ENCODE data around the gene FOXJ3.
A peak's percentile ranks its signal among the peaks of the same experiment; 100 is the strongest.

The FOXJ3 gene
- long read RNA-seq, donor 1, full-length matches to known transcripts: 2 of 7 reads
- long read RNA-seq, donor 1, partial matches to known transcripts: 5 of 7 reads
- long read RNA-seq, donor 1, other reads (novel, unspliced or antisense): 0 of 7 reads
- long read RNA-seq, donor 2, partial matches to known transcripts: 0 of 1 reads
- long read RNA-seq, donor 2, other reads (novel, unspliced or antisense): 0 of 1 reads
- long read RNA-seq, donor 3, partial matches to known transcripts: 0 of 4 reads
- long read RNA-seq, donor 3, other reads (novel, unspliced or antisense): 0 of 4 reads
- long read RNA-seq, donor 4, full-length matches to known transcripts: 10 of 23 reads
- long read RNA-seq, donor 4, partial matches to known transcripts: 13 of 23 reads
- long read RNA-seq, donor 4, other reads (novel, unspliced or antisense): 0 of 23 reads
- long read RNA-seq, donor 5, full-length matches to known transcripts: 5 of 11 reads
- long read RNA-seq, donor 5, partial matches to known transcripts: 6 of 11 reads
- long read RNA-seq, donor 5, other reads (novel, unspliced or antisense): 0 of 11 reads
- long read RNA-seq, donor 6, full-length matches to known transcripts: 4 of 11 reads
- long read RNA-seq, donor 6, partial matches to known transcripts: 7 of 11 reads
- long read RNA-seq, donor 6, other reads (novel, unspliced or antisense): 0 of 11 reads
- long read RNA-seq, donor 7, full-length matches to known transcripts: 9 of 34 reads
- long read RNA-seq, donor 7, partial matches to known transcripts: 25 of 34 reads
- long read RNA-seq, donor 7, other reads (novel, unspliced or antisense): 0 of 34 reads
- long read RNA-seq, donor 8, full-length matches to known transcripts: 6 of 18 reads
- long read RNA-seq, donor 8, partial matches to known transcripts: 12 of 18 reads
- long read RNA-seq, donor 8, other reads (novel, unspliced or antisense): 0 of 18 reads

DNA sequence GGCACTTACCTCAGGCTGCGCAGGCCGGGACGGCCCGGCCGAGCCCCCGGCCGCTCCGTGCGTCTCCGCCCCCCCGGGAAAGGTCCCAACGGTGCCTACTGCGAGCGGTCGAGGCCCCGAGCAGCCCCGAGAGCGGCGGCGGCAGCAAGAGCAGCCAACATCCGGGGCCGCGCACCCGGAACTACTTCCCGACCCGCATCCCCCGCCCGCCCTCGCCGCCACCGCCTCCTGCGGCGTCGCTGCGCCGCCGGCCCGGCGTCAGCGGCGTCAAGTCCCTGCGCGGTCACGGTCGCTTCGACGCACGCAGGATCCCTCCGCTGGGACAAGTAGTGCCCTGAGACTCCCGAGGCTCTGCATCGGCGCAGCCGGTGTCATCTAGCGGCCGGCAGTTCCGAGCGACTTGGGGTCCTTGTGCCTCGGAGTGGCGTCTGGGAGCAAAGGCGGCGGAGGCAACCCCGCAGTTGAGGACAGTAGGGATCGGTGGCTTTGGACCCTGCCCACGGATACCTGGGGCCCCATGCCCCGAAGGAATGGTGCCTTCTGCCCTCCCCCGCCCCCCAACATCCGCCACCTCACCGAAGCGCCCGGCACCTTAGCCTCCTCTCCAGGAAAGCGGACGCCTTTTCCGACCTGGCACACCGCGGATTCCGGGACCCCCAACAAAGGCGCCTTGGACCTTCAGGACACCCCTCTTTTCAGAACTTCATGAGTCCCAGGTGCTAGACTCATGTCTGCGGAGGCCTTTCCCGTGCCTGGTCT is at the start of gene FOXJ3:
Gene FOXJ3, minus strand, starts transcription at position 186 of the 759 bp plus-strand sequence. CDS start 24,142 bp downstream, outside the sequence.
- peak; percentile 92 for DNase-seq

DNA sequence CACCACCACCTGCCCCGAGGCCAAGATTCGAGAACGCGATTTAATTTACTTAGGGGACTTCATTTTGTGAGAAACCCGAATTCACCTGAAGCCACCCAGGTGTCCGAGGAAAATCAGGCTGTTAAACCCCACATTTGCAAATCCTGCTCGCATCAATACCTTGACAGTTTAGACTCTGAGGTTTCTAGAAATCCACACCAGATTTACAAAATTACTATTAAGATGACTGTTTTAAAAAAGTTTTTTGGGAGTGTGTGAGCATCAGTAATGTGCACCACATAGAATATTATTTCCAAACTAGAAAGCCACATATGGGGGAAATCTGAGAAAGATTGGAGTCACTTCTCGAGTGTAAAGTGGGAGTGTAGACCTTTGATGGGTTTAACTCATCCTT is 46.2 kb upstream of the FOXJ3 start:
- DNase-seq: no peak

DNA sequence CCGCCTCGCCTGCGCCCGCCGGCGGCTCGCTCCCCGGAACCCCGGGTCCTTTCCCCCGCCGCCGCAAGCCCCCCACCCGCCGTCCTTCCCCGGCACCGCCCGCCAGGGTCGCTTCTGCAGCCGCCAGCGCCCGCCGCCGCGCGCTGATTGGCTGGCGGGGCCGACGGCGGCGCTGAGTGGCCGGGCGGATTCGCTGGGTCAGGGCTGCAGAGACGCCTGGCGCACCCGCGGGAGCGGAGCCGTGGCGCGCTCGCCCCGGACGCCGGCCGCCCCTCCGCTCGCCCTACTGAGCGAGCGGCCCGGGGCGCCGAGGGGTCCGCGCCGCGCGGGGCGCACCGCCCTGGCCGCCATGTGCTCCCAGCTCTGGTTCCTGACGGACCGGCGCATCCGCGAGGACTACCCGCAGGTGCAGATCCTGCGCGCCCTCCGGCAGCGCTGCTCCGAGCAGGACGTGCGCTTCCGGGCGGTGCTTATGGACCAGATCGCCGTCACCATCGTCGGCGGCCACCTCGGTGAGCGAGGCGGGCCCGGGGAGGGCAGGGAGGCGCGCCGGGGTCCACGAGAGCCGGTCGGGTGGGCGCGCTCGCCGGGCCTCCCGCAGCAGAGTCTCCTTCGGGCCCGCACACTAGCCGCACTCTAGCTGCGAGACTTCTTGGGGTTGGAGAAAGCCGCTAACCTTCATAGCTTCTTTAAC is 45.7 kb upstream of the FOXJ3 start, which contains the start of gene RIMKLA:
Gene RIMKLA, plus strand, starts transcription at position 207 of the 694 bp plus-strand sequence. Its CDS starts 143 bp downstream, at position 350.
- peak; percentile 62 for DNase-seq

DNA sequence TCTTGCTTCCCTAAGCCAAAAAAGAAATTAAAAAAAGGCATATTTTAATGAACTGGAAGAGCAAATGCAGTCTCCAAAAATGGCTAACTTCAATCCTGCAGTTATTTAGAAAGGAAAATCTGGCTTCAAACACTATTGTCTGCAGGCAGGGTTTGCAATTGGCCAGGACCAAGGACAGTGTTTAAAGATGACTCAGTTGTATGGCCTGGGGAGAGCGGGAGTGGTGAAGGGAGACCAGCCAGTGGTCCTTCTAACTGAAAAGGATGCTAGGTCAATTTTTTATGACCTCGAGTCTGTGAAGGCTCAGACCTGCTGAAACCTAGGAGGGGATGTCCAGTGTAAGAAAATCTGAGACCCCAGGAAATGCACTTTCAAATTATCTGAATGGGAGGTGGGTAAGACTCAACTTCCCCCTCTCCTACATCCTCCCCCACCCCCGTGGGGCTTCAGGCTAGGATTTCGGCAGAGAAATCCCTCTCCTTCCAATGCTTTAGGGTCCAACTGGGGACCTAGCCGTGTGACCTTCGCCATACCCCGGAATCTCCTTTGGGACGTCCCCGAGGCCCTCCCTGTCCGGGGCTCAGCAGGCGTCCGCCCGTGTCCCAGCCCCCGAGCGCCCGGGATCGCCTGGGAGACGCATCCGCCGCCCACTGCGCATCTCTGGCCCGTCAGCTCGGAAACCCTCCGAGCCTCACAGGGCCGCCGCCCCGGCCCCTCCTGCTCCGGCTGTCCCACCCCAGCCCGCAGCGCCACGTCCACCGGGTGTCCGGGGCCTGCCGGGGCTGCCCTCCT is 45.0 kb upstream of the FOXJ3 start:
- peak; percentile 31 for DNase-seq

DNA sequence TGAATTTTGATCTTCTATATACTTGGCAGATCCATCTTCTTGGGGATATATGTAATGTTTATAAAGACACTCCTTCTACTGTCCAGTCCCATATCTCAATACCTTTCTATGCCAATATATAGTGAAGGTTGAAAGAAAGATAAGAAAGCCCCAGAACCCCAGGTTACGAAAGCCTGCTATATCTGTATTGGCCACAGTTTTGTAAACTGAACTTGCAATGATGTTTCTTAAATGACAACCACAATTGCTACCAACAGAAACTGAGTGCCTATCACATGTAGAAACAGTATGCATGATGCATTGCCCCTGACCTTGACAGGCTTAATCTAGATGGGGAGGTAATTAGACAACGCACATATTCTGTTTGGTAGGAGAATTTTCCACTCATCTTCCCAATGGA is 37.8 kb upstream of the FOXJ3 start:
- DNase-seq: no peak

DNA sequence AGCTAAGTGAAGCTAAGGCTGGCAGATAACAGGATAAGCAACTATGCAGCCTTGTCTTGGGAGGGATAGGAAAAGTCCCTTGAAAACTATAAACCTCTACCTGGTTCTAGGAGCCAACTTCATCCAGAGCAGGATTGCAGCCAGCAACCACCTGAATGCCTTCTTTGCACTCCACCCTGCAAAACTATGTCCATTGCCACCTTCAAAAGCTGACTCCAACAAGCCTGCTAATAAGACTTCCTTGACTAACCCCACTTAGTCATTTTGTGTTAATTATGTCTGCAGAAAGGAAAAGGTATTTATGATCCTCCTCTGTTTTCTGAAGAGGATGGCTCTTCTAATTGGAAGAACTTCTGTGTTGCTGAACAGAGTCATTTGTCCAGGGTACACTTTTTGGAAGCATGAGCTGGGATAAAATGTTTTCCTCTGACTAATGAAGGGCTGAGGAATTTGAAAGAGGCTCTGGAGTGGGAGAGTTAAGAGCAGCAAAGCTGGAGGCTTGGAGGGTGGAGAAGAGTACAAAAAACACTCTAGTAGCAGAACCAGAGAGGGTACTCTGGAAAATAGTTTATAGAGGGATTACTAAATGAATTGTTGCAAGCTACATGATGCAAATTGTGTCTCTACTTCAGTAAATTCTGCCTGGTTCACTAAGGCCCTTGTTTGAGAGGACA is 36.0 kb upstream of the FOXJ3 start:
- no peak for DNase-seq

DNA sequence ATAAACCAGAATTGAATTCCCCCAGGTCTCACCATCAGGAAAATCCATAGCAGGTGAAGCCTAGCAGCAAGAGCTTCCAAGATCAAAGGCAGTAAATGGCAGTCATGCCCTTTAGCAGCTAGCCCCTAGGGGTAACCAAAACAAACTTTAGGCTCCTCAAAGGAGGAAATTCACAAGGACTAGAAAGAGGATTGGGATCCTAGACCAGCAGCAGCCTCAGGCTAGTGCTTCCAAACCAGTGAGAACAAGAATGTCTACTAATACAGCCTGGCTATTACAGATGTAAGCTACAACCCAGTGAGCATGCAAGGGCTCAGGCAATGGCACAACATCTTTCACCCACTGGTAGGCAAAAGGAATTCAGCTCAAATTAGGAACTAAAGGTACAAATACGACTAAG is 34.4 kb upstream of the FOXJ3 start:
- DNase-seq: no peak

DNA sequence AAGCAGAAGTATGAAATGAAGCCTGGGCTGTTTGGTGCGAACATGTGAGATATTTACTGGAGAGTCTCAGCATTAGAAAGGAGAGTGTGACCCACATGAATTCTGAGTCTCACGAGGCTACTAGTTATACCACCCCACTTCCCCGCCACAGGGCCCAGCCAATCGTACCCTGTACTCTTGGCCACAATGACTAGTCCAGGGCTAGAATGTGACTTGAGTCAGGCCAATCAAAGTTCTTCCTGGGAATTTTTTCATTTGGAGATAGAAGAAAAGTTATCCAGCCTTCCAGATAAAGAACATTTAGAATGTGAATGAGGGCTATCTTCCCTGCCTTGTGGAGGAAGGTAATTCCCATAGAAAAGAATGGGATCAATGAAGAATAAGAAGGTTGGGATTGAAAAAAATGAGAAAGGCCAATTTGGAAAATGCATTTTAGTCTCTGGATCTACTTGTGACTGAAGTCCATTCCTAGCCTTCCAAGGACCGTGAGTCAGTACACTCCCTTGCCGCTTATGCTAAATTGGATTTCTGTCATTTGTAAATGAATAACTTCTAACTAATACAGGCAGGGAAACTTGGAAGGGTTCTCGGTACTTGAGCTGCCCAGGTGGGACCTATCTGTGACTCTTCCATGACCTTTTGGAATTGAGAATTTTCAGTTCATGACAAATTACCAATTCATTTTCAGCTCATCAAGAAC is 33.2 kb upstream of the FOXJ3 start:
- no peak for DNase-seq

DNA sequence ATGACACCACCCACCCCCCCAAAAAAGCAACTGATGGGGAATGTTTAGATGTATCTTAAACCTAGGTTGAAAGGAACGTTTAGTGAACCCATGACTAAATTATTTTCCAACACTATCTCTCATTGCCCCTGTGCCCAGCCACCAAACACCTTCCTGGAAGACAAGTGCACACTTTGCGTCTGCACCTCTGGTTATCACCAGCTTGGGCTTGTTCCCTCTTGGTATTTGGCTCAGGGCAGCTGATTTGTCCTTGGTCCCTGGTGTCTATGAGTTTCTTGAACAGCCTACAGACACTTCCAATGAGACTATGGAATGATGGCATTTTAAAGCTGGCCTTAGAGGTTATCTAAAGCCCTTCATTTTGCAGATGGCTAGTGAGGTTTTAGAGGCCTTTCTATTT is 30.1 kb upstream of the FOXJ3 start:
- no peak for DNase-seq

DNA sequence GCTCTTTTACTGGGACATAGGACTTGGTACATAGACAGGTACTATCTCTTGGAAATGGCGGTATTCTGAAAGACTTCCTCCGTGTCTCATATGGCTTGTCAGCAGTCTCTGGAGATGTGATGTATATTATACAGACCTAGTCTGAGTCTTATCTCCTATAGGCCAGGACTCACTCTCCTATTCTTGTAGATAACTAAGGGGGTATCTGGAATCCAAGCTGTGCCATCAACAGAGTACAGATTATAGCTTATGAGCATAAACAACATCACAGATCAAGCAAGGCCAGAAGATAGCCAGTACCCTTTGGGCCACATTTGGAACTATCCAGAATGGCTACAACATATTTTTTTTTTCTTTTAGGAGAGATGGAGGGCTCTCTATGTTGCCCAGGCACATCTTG is 29.5 kb upstream of the FOXJ3 start:
- DNase-seq: no peak

DNA sequence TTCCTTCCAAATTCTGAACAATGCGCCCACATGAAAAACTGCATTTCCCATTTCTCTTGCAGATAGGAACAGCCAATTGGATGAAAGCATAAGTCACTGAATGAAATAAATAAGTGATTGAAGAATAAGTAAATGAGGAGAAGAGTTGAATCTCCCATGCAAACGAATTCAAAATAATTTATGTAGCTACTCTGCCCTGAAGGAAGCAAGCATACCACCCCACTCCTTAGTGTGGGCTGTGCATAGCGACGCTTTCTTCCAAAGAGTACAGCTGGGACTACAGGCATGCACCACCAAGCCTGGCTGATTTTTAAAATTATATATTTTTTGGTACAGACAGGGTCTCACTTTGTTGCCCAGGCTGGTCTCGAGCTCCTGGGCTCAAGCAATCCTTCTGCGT is 29.1 kb upstream of the FOXJ3 start:
- DNase-seq: no peak

DNA sequence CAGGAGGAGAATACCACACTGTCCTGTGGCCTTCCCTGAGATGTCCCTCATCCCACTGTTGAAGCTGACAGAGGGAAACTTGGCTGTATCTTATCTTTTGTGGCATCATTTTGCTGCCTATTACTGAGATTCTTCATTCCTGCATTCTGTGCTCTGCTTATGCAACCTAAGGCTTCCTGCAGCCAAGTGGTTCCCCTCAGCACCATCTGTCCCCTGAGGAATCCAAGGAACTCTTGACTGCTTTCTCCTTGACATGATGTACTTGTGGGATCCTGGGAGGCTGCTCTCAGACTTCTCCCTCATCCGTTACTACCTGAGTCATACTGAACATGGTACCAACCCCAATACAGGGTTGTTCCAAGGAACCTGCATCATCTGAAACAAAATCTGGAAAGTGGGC is 24.4 kb upstream of the FOXJ3 start:
- no peak for DNase-seq

DNA sequence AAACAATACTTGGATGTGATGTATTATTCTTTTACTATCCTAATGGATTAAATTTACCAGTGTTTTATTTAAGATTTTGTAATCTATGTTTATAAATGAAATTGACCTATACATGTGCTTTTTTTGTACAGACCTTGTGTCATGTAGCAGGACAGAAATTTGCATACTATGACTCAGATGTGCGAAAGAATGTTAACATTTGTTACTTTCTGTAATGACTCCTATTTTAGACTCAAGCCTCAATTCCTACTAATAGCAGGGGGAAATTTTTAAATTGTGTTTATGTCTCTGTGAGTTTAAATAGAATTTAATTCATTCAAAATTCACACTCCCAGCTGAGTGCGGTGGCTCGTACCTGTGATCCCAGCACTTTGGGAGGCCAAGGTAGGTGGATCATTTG is 23.8 kb upstream of the FOXJ3 start:
- DNase-seq: no peak

DNA sequence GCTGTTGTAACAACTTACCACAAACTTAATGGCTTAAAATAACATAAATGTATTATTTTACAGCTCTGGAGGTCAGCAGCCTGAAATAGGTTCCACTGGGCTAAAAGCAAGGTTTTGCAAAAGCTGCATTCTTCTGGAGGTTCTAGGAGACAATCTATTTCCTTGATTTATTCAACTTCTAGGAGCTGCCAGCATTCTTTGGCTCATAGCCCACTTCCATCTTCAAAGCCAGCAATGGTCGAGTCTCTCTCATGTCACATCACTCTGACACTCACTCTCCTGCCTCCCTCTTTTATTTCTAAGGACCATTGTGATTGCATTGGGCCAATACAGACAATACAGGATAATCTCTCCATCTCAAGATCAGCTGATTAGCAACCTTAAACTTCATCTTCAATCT is 15.1 kb upstream of the FOXJ3 start:
- DNase-seq: no peak

DNA sequence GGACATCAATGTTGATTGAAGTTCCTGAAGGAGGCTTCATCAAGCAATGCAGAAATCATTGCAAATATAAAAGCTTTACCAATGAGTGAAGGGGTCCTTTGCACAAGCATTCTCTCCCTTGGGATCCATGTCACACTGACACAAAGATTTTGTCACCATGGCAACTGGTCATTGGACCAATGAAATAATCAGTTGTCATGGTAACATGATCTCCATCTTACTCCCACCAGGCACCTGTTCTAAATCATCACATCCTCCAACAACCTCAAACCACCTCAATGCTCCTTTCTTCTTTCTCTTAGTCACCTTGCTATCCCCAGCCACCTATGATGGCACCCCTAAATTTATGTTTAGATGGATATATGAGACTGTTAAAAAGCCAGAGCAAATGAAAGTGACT is 13.5 kb upstream of the FOXJ3 start:
- no peak for DNase-seq

DNA sequence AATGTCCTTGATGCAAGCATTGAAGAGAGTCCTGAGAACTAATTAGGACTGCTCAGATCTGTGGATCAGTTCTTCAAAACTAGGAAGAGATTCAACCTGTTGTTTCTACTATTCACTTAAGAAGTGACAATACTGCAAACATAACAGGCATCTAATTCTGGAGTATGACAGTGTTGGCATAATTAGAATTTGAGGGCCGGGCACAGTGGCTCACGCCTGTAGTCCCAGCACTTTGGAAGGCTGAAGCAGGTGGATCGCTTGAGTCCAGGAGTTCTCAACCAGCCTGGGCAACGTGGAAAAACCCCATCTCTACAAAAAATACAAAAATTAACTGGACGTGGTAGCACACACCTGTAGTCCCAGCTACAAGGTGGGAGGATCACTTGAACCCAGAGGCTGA is 8.0 kb upstream of the FOXJ3 start:
- DNase-seq: no peak

DNA sequence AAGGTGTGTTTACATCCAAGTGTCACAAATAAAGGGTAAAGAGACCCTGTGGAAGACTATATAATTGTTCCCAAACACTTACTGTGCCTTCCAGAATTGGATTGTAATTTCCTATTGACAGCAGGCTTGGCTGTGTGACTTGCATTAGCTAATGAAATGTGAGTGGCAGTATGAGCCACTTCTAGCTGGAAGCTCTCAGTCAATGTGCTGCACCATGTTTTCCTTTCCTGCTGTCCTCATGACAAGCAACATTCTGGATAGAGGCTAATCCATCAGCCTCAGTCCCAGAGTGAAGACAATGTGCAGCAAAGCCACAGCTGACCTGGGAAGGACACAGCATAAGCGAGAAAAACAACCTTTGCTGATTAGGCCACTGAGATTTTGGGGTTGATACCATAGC is 5.9 kb upstream of the FOXJ3 start:
- DNase-seq: no peak

DNA sequence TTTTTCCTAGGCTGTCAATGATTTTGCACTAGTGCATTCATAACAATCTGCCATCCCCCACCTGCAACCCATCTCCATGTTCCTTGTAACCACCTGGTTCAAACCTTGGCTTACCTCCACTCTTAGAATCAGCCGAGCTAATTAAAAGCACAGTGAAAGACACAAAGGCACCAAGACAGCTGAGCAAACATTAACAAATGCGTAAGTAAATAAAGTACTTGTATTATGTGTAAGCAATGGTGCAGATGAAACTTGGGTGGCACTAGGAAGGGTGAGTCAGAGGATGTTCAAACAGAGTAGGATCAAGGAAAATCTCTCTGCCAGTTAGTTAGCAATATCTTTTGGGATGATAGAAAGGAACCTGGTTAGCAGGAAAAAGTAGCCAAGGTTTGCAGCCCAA is 5.1 kb upstream of the FOXJ3 start:
- no peak for DNase-seq

DNA sequence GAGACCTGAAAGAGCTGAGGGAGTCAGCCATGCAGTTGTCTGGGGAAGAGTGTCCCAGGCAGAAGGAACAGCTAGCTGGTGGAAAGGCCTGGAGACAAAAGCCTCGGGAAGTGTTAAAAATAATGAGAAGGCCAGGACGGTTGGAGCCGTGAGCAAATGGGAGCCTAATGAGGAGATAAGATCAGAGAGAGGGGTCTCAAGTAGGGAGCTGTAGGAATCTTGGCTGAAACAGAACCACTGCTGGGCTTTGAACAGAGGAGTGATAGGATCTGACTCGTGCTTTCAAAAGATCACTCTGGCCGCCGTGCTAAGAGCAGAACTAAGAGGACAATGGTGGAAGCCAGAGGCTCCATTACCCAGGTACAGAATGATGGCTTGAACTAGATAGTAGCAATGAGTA is 1.9 kb upstream of the FOXJ3 start:
- DNase-seq: no peak

All from right kidney (tissue), 9 donors.